Measurements from ENCODE around the gene DNAJC6.
"Not testable (repeated sequence)": the region's sequence is repeated elsewhere in the genome, so short reads cannot be mapped to it uniquely, and the experiment has no call there.

The DNAJC6 gene

GRCh38 chr1:65435987-65436386 is 126.6 kb downstream of the DNAJC6 start:
- no peak overlapping the region for H3K27ac ChIP-seq (ENCODE audit: low read length)

GRCh38 chr1:65437616-65438015 is 128.3 kb downstream of the DNAJC6 start:
- peaks cover 0 to 11% of the 10 kb centered on the region in 2 donors for H3K4me1 ChIP-seq (ENCODE audit: control insufficient read depth in 1 of 2, insufficient read depth in 2 of 2, low read length in 2 of 2)

More at GRCh38 chr1:65435987-65436386, 126.6 kb downstream of the DNAJC6 start:
- H3K36me3 ChIP-seq (ENCODE audit: control insufficient read depth in 1 of 2, insufficient read depth in 2 of 2, low read length in 2 of 2): peaks cover 14 to 20% of the 10 kb centered on the region in 2 donors
- H3K4me3 ChIP-seq (ENCODE audit: low read depth in 1 of 2, low read length in 2 of 2): no peak overlapping the region
- no peaks in the 10 kb centered on the region for H3K27me3 ChIP-seq (ENCODE audit: low read depth, low read length)
- no peaks in the 10 kb centered on the region for H3K9me3 ChIP-seq (ENCODE audit: control insufficient read depth in 1 of 2, low read length in 2 of 2)
- H3K4me1 ChIP-seq (ENCODE audit: control insufficient read depth in 1 of 2, insufficient read depth in 2 of 2, low read length in 2 of 2): peaks cover 0 to 11% of the 10 kb centered on the region in 2 donors

GRCh38 chr1:65440322-65440900 is 131.1 kb downstream of the DNAJC6 start:
- Histone ChIP-seq H3K36me3 (ENCODE audit: control insufficient read depth in 1 of 2, insufficient read depth in 2 of 2, low read length in 2 of 2) (no peaks in the 10 kb centered on the region), H3K27me3 (ENCODE audit: low read depth, low read length) (no peaks in the 10 kb centered on the region), H3K27ac (ENCODE audit: low read length) (no peak overlapping the region), H3K4me3 (ENCODE audit: low read depth in 1 of 2, low read length in 2 of 2) (no peak overlapping the region), H3K9me3 (ENCODE audit: control insufficient read depth in 1 of 2, low read length in 2 of 2) (no peaks in the 10 kb centered on the region), H3K4me1 (ENCODE audit: control insufficient read depth in 1 of 2, insufficient read depth in 2 of 2, low read length in 2 of 2) (peaks cover 0 to 11% of the 10 kb centered on the region in 2 donors)

More at GRCh38 chr1:65437616-65438015, 128.3 kb downstream of the DNAJC6 start:
- H3K9me3 ChIP-seq (ENCODE audit: control insufficient read depth in 1 of 2, low read length in 2 of 2): no peaks in the 10 kb centered on the region
- H3K27me3 ChIP-seq (ENCODE audit: low read depth, low read length): no peaks in the 10 kb centered on the region
- H3K27ac ChIP-seq (ENCODE audit: low read length): no peak overlapping the region
- peaks cover 11 to 13% of the 10 kb centered on the region in 2 donors for H3K36me3 ChIP-seq (ENCODE audit: control insufficient read depth in 1 of 2, insufficient read depth in 2 of 2, low read length in 2 of 2)
- H3K4me3 ChIP-seq (ENCODE audit: low read depth in 1 of 2, low read length in 2 of 2): no peak overlapping the region

GRCh38 chr1:65440915-65441314 is 131.6 kb downstream of the DNAJC6 start:
- Histone ChIP-seq H3K4me1 (ENCODE audit: control insufficient read depth in 1 of 2, insufficient read depth in 2 of 2, low read length in 2 of 2) (peaks cover 0 to 6% of the 10 kb centered on the region in 2 donors), H3K36me3 (ENCODE audit: control insufficient read depth in 1 of 2, insufficient read depth in 2 of 2, low read length in 2 of 2) (no peaks in the 10 kb centered on the region), H3K27me3 (ENCODE audit: low read depth, low read length) (no peaks in the 10 kb centered on the region), H3K27ac (ENCODE audit: low read length) (no peak overlapping the region), H3K9me3 (ENCODE audit: control insufficient read depth in 1 of 2, low read length in 2 of 2) (no peaks in the 10 kb centered on the region), H3K4me3 (ENCODE audit: low read depth in 1 of 2, low read length in 2 of 2) (no peak overlapping the region)

- peaks cover 0 to under 1% of the 10 kb centered on the region in 2 donors for H3K4me1 ChIP-seq (ENCODE audit: control insufficient read depth in 1 of 2, insufficient read depth in 2 of 2, low read length in 2 of 2)
- no peaks in the 10 kb centered on the region for H3K27me3 ChIP-seq (ENCODE audit: low read depth, low read length)
- H3K4me3 ChIP-seq (ENCODE audit: low read depth in 1 of 2, low read length in 2 of 2): no peak overlapping the region
- H3K9me3 ChIP-seq (ENCODE audit: control insufficient read depth in 1 of 2, low read length in 2 of 2): no peaks in the 10 kb centered on the region
- no peak overlapping the region for H3K27ac ChIP-seq (ENCODE audit: low read length)
- no peaks in the 10 kb centered on the region for H3K36me3 ChIP-seq (ENCODE audit: control insufficient read depth in 1 of 2, insufficient read depth in 2 of 2, low read length in 2 of 2)
Observed at GRCh38 chr1:65441464-65441863, 132.1 kb downstream of the DNAJC6 start.

- no peaks in the 10 kb centered on the region for H3K9me3 ChIP-seq (ENCODE audit: control insufficient read depth in 1 of 2, low read length in 2 of 2)
- no peaks in the 10 kb centered on the region for H3K27me3 ChIP-seq (ENCODE audit: low read depth, low read length)
- no peak overlapping the region for H3K27ac ChIP-seq (ENCODE audit: low read length)
- no peaks in the 10 kb centered on the region for H3K4me1 ChIP-seq (ENCODE audit: control insufficient read depth in 1 of 2, insufficient read depth in 2 of 2, low read length in 2 of 2)
- H3K4me3 ChIP-seq (ENCODE audit: low read depth in 1 of 2, low read length in 2 of 2): no peak overlapping the region
- H3K36me3 ChIP-seq (ENCODE audit: control insufficient read depth in 1 of 2, insufficient read depth in 2 of 2, low read length in 2 of 2): no peaks in the 10 kb centered on the region
Observed at GRCh38 chr1:65442442-65442841, 133.1 kb downstream of the DNAJC6 start.

GRCh38 chr1:65443647-65444046 is 134.3 kb downstream of the DNAJC6 start:
- Histone ChIP-seq H3K4me3 (ENCODE audit: low read depth in 1 of 2, low read length in 2 of 2) (no peak overlapping the region), H3K4me1 (ENCODE audit: control insufficient read depth in 1 of 2, insufficient read depth in 2 of 2, low read length in 2 of 2) (no peaks in the 10 kb centered on the region), H3K27me3 (ENCODE audit: low read depth, low read length) (no peaks in the 10 kb centered on the region), H3K9me3 (ENCODE audit: control insufficient read depth in 1 of 2, low read length in 2 of 2) (no peaks in the 10 kb centered on the region), H3K27ac (ENCODE audit: low read length) (no peak overlapping the region), H3K36me3 (ENCODE audit: control insufficient read depth in 1 of 2, insufficient read depth in 2 of 2, low read length in 2 of 2) (no peaks in the 10 kb centered on the region)

GRCh38 chr1:65444128-65444640 is 134.8 kb downstream of the DNAJC6 start:
- Histone ChIP-seq H3K27me3 (ENCODE audit: low read depth, low read length) (no peaks in the 10 kb centered on the region), H3K4me3 (ENCODE audit: low read depth in 1 of 2, low read length in 2 of 2) (no peak overlapping the region), H3K4me1 (ENCODE audit: control insufficient read depth in 1 of 2, insufficient read depth in 2 of 2, low read length in 2 of 2) (no peaks in the 10 kb centered on the region), H3K27ac (ENCODE audit: low read length) (no peak overlapping the region), H3K36me3 (ENCODE audit: control insufficient read depth in 1 of 2, insufficient read depth in 2 of 2, low read length in 2 of 2) (no peaks in the 10 kb centered on the region), H3K9me3 (ENCODE audit: control insufficient read depth in 1 of 2, low read length in 2 of 2) (no peaks in the 10 kb centered on the region)

GRCh38 chr1:65445837-65446236 is 136.5 kb downstream of the DNAJC6 start:
- Histone ChIP-seq H3K27me3 (ENCODE audit: low read depth, low read length) (no peaks in the 10 kb centered on the region), H3K9me3 (ENCODE audit: control insufficient read depth in 1 of 2, low read length in 2 of 2) (no peaks in the 10 kb centered on the region), H3K27ac (ENCODE audit: low read length) (no peak overlapping the region), H3K36me3 (ENCODE audit: control insufficient read depth in 1 of 2, insufficient read depth in 2 of 2, low read length in 2 of 2) (no peaks in the 10 kb centered on the region), H3K4me1 (ENCODE audit: control insufficient read depth in 1 of 2, insufficient read depth in 2 of 2, low read length in 2 of 2) (no peaks in the 10 kb centered on the region), H3K4me3 (ENCODE audit: low read depth in 1 of 2, low read length in 2 of 2) (no peak overlapping the region)

- Histone ChIP-seq H3K4me1 (ENCODE audit: control insufficient read depth in 1 of 2, insufficient read depth in 2 of 2, low read length in 2 of 2) (no peaks in the 10 kb centered on the region), H3K36me3 (ENCODE audit: control insufficient read depth in 1 of 2, insufficient read depth in 2 of 2, low read length in 2 of 2) (no peaks in the 10 kb centered on the region), H3K27me3 (ENCODE audit: low read depth, low read length) (no peaks in the 10 kb centered on the region), H3K9me3 (ENCODE audit: control insufficient read depth in 1 of 2, low read length in 2 of 2) (no peaks in the 10 kb centered on the region), H3K27ac (ENCODE audit: low read length) (no peak overlapping the region), H3K4me3 (ENCODE audit: low read depth in 1 of 2, low read length in 2 of 2) (no peak overlapping the region)
Observed at GRCh38 chr1:65449214-65449823, 140.0 kb downstream of the DNAJC6 start.

- not testable (repeated sequence) for H3K9me3 ChIP-seq (ENCODE audit: control insufficient read depth in 1 of 2, low read length in 2 of 2); H3K36me3 ChIP-seq (ENCODE audit: control insufficient read depth in 1 of 2, insufficient read depth in 2 of 2, low read length in 2 of 2); H3K27me3 ChIP-seq (ENCODE audit: low read depth, low read length); H3K4me3 ChIP-seq (ENCODE audit: low read depth in 1 of 2, low read length in 2 of 2); H3K27ac ChIP-seq (ENCODE audit: low read length); H3K4me1 ChIP-seq (ENCODE audit: control insufficient read depth in 1 of 2, insufficient read depth in 2 of 2, low read length in 2 of 2)
Observed at GRCh38 chr1:65455678-65456077, 146.3 kb downstream of the DNAJC6 start.

- no peaks in the 10 kb centered on the region for H3K36me3 ChIP-seq (ENCODE audit: control insufficient read depth in 1 of 2, insufficient read depth in 2 of 2, low read length in 2 of 2)
- H3K4me3 ChIP-seq (ENCODE audit: low read depth in 1 of 2, low read length in 2 of 2): no peak overlapping the region
- no peaks in the 10 kb centered on the region for H3K27me3 ChIP-seq (ENCODE audit: low read depth, low read length)
- no peak overlapping the region for H3K27ac ChIP-seq (ENCODE audit: low read length)
- no peaks in the 10 kb centered on the region for H3K9me3 ChIP-seq (ENCODE audit: control insufficient read depth in 1 of 2, low read length in 2 of 2)
- H3K4me1 ChIP-seq (ENCODE audit: control insufficient read depth in 1 of 2, insufficient read depth in 2 of 2, low read length in 2 of 2): no peaks in the 10 kb centered on the region
Observed at GRCh38 chr1:65456481-65456880, 147.1 kb downstream of the DNAJC6 start.
